ENCODE data around the gene ANKRD34A.
"Not testable (repeated sequence)": the region's sequence is repeated elsewhere in the genome, so short reads cannot be mapped to it uniquely, and the experiment has no call there.

Gene ANKRD34A

DNA sequence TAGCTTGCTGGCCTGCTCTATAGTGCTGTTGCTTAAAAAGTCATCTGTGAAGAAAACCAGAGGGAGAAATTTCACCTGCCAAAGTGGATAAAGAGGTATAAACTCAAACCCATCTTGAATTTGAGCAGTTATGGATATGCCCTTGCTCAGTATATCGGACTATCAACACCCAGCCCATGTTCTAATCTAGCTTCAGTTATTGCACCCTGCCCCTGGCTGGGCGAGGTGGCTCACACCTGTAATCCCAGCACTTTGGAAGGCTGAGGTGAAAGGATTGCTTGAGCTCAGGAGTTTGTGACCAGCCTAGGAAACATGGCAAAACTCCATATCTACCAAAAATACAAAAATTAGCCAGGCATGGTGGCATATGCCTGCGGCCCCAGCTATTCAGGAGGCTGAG lies 19.8 kb downstream of the ANKRD34A start:
- no peak for DNase-seq (ENCODE audit: low read depth)

DNA sequence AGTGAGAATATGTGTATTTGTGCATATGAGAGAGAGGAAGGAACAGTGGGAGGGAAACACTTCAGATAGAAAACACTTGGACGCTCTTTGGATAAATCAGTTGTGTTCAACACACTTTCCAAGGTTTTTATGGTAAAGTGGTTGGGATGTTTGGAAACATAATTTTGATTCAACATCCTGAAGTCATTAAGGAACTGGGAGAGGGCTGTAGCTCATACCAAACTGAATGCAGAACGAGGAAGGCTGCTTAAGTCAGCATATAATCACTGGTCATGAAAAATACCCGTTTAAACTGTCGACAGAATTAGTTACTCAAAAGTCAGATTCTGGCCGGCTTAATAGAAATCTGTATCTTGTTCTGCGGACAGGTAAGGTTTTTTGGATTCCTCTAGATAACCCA lies 21.5 kb downstream of the ANKRD34A start:
- DNase-seq (ENCODE audit: low read depth), result no peak

DNA sequence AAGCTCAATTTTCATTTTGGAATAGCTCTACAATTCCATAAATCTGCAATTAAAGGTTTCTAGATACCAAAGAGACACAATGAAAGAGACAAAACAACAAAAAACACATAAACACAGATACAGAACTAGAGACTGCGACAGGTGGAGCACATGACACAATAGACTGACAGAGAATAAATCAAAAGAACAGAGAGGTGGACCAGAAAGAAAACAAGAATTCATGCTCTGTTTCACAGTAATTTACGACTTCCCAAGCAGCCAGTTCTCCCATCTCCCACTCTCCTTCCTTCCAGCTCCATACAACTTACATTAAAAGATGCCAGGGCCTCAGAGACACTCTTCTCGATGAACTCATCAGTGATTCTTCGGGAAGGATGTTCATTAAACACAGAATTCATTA lies 22.0 kb downstream of the ANKRD34A start:
- DNase-seq (ENCODE audit: low read depth), result no peak

GRCh38 chr1:145937436-145937835 lies 26.9 kb downstream of the ANKRD34A start:
- no peak for DNase-seq (ENCODE audit: low read depth)

- DNase-seq (ENCODE audit: low read depth), result no peak
Observed at GRCh38 chr1:145936247-145936646, 28.1 kb downstream of the ANKRD34A start.

- no peak for DNase-seq (ENCODE audit: low read depth)
Observed at GRCh38 chr1:145935708-145936107, 28.7 kb downstream of the ANKRD34A start.

- not testable (repeated sequence) for DNase-seq (ENCODE audit: low read depth)
Observed at GRCh38 chr1:145932522-145933009, 31.8 kb downstream of the ANKRD34A start.

DNA sequence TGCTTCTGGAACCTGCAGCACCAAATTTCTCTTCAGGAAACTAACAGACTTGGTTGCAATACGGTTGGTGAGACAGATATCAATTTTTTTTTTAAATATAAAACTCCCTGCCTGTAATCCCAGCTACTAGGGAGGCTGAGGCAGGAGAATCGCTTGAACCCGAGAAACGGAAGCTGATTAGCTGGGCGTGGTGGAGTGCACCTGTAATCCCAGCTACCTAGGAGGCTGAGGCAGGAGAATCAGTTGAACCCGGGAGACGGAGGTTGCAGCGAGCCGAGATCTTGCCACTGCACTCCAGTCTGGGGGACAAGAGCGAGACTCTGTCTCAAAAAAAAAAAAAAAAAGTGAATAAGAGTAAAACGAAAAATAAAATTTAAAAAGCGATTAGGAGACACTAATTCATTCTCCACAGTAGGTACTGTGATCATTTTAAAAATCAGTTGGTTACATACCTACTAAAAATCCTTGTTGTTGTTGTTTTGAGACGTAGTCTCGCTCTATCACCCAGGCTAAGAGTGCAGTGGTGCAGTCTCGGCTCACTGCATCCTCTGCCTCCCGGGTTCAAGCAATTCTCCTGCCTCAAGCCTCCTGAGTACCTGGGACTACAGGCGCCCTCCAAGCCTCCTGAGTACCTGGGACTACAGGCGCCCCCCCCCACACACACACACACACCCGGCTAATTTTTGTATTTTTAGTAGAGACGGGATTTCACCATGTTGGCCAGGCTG lies 36.3 kb downstream of the ANKRD34A start:
- no peak for DNase-seq (ENCODE audit: low read depth)

- DNase-seq (ENCODE audit: low read depth), result peak; percentile 95
Observed at GRCh38 chr1:145927063-145927886, 37.1 kb downstream of the ANKRD34A start, which contains the start of gene RBM8A. TSS of gene RBM8A (minus strand) at chr1:145927484. CDS start at chr1:145927426, 58 bp downstream.

- DNase-seq (ENCODE audit: low read depth), result no peak
Observed at GRCh38 chr1:145926686-145927062, 37.7 kb downstream of the ANKRD34A start.

GRCh38 chr1:145922266-145922665 lies 42.1 kb downstream of the ANKRD34A start:
- DNase-seq (ENCODE audit: low read depth), result no peak

- not testable (repeated sequence) for DNase-seq (ENCODE audit: low read depth)
Observed at GRCh38 chr1:145920297-145920696, 44.1 kb downstream of the ANKRD34A start.

- no peak for DNase-seq (ENCODE audit: low read depth)
Observed at GRCh38 chr1:145918992-145919939, 45.1 kb downstream of the ANKRD34A start.

GRCh38 chr1:145918144-145918991 lies 46.0 kb downstream of the ANKRD34A start, which contains the start of gene PEX11B:
TSS of gene PEX11B (minus strand) at chr1:145918717. CDS start at chr1:145918688, 29 bp downstream.
- DNase-seq (ENCODE audit: low read depth), result peak; percentile 67

- no peak for DNase-seq (ENCODE audit: low read depth)
Observed at GRCh38 chr1:145917595-145917994, 46.8 kb downstream of the ANKRD34A start.

GRCh38 chr1:145916745-145917144 lies 47.6 kb downstream of the ANKRD34A start:
- no peak for DNase-seq (ENCODE audit: low read depth)

DNA sequence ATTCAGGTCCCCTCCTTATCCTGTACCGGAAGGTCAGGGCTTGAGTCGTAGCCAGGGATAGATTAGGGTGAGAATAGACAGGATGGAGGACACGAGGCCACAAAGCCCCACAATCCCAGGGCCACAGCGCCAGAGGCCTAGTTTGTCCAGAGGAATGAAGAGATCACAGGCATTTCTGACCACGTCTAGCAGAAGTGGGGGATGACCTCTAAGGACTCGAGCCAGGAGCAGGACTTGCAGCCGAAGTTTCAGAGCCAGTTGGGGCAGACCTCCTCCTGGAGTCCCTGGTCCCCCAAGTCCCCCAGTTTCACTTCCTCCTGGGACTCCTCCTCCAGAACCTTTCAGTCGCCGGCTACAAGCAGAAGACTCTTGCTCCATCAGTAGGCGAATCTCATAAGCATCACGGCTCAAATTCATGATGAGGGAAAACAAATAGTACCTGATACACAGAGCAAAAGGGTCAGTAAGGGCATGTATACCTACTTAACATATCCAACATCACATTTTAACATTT lies 52.2 kb downstream of the ANKRD34A start:
- DNase-seq (ENCODE audit: low read depth), result no peak

Measured in GM04503 (cell line).